PFSK-1 (cell line): Measurements from ENCODE around the gene JUNB.

Source experiments
- FOXP2 ChIP-seq: optimal IDR thresholded peaks from 2 replicates; pipeline ENCODE3; 2011; ENCODE audit warnings: borderline replicate concordance, control low read depth, inconsistent platforms; ENCODE audit not compliant: insufficient read depth; ENCODE audit errors: extremely low read length, extremely low read depth
- TF ChIP-seq, protein P1 (sequence below), 2 experiments: IDR thresholded peaks; 2 replicates each; pipeline versions ENCODE4 v1.6.1 to v1.8.0; 2011 to 2012; ENCODE audit warnings: low read depth in 2 of 2, low read length in 2 of 2, control low read depth in 1 of 2, inconsistent platforms in 1 of 2, mild to moderate bottlenecking in 1 of 2, moderate library complexity in 1 of 2; ENCODE audit not compliant: insufficient read depth in 1 of 2

DNA sequence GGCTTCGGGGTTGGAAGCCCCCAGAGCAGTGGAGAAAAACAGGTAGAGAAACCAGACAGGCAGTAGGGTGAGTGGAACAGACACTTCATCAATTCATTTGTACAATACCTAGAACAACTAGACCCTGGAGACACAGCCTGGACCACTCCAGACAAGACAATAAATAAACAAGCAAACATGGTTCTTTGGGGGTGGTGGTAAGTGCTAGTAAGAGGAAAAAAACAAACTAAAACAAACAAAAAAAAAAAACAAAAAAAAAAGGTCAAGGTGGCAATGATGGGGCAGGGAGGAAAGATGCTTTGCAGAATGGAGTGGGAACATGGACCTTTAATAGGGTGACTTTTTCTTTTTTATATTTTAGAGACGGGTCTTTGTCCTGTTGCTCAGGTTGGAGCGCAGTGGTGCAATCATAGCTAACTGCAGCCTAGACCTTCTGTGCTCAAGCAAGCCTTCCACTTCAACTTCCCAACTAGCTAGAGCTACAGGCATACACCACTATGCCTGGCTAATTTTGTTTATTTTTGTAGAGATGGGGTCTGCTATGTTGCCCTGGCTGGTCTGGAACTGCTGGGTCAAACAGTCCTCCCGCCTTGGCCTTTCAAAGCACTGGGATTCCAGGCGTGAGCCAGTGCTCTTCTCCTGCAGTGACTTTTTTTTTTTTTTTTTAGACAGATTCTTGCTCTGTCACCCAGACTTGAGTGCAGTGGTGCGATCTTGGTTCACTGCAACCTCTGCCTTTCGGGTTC, 3.1 kb downstream of the JUNB start:
- TF ChIP-seq, protein P1, sequence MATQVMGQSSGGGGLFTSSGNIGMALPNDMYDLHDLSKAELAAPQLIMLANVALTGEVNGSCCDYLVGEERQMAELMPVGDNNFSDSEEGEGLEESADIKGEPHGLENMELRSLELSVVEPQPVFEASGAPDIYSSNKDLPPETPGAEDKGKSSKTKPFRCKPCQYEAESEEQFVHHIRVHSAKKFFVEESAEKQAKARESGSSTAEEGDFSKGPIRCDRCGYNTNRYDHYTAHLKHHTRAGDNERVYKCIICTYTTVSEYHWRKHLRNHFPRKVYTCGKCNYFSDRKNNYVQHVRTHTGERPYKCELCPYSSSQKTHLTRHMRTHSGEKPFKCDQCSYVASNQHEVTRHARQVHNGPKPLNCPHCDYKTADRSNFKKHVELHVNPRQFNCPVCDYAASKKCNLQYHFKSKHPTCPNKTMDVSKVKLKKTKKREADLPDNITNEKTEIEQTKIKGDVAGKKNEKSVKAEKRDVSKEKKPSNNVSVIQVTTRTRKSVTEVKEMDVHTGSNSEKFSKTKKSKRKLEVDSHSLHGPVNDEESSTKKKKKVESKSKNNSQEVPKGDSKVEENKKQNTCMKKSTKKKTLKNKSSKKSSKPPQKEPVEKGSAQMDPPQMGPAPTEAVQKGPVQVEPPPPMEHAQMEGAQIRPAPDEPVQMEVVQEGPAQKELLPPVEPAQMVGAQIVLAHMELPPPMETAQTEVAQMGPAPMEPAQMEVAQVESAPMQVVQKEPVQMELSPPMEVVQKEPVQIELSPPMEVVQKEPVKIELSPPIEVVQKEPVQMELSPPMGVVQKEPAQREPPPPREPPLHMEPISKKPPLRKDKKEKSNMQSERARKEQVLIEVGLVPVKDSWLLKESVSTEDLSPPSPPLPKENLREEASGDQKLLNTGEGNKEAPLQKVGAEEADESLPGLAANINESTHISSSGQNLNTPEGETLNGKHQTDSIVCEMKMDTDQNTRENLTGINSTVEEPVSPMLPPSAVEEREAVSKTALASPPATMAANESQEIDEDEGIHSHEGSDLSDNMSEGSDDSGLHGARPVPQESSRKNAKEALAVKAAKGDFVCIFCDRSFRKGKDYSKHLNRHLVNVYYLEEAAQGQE (IDR thresholded peaks at IDR 0.05; ENCODE audit: insufficient read depth in 1 of 2, low read depth in 2 of 2, low read length in 2 of 2) = no peak
- TF ChIP-seq FOXP2 = no peak
